H1 (cell line): ENCODE data around the gene SIPA1L3. TPM values are rescaled to one million over a fixed set of nuclear protein-coding genes. Genes with fewer than 3 reads are reported as not detected.
A peak's percentile ranks its signal among the peaks of the same experiment; 100 is the strongest.

ENCODE experiments used
- CTCF ChIA-PET: fragments of 300-600 bp; sonication (Branson Sonifier 250); formaldehyde crosslinking; loops from one replicate; lab custom pipeline; 2021; ENCODE audit not compliant: partially characterized antibody; lab: Charles Lee
- POLR2A ChIA-PET: fragments of 300-600 bp; sonication (Branson Sonifier 250); formaldehyde crosslinking; loops from one replicate; lab custom pipeline; 2021; ENCODE audit warnings: inconsistent platforms; ENCODE audit not compliant: partially characterized antibody; lab: Charles Lee
- DNase-seq, 2 experiments: peaks; one replicate each; pipeline versions ENCODE4 v3.0.0 to v3.0.0-alpha.2; 2010 to 2022; ENCODE audit warnings: low spot score in 2 of 2, low read depth in 1 of 2, mixed read lengths in 1 of 2
- FAIRE-seq: peaks from 2 replicates; lab custom pipeline; 2011; peaks lifted over from hg19 to GRCh38; lab: Jason Lieb, UNC
- H2AFZ ChIP-seq: 2 replicates; pipeline ENCODE4 v1.8.1; 2012; ENCODE audit warnings: low read length, inconsistent platforms
- H2AK5ac ChIP-seq: 2 replicates; pipeline ENCODE4 v1.6.1; 2013; ENCODE audit warnings: low read depth, low read length
- H2BK120ac ChIP-seq: replicated peaks from 2 replicates; pipeline ENCODE3; 2013; ENCODE audit warnings: low read depth, low read length, inconsistent platforms
- H2BK12ac ChIP-seq: 2 replicates; pipeline ENCODE4 v1.6.1; 2013; ENCODE audit warnings: low read depth, low read length
- H2BK15ac ChIP-seq: 2 replicates; pipeline ENCODE4 v1.6.1; 2013; ENCODE audit warnings: low read length
- H2BK20ac ChIP-seq: 2 replicates; pipeline ENCODE4 v1.6.1; 2013; ENCODE audit warnings: low read length
- H2BK5ac ChIP-seq: 2 replicates; pipeline ENCODE4 v1.6.1; 2013; ENCODE audit warnings: low read depth, low read length
- H3K14ac ChIP-seq: 2 replicates; pipeline ENCODE4 v1.6.1; 2013; ENCODE audit warnings: inconsistent platforms; ENCODE audit not compliant: insufficient read length
- H3K18ac ChIP-seq: 2 replicates; pipeline ENCODE4 v1.6.1; 2013; ENCODE audit warnings: low read length; ENCODE audit errors: extremely low read depth
- H3K23ac ChIP-seq: 2 replicates; pipeline ENCODE4 v1.6.1; 2013; ENCODE audit warnings: inconsistent platforms; ENCODE audit not compliant: insufficient read length
- H3K23me2 ChIP-seq: 2 replicates; pipeline ENCODE4 v1.6.1; 2013; ENCODE audit warnings: low read depth, low read length
- H3K27ac ChIP-seq: 2 replicates; pipeline ENCODE4 v1.6.1; 2011; ENCODE audit warnings: low read depth, low read length, inconsistent platforms
- H3K27me3 ChIP-seq, 4 experiments: replicated peaks in 1 of 4; 1 replicate in 1 of 4; 2 replicates in 3 of 4; pipeline versions ENCODE4 v1.6.1 to v1.8.1; 2011 to 2013; ENCODE audit warnings: low read length in 3 of 4, mild to moderate bottlenecking in 3 of 4, inconsistent platforms in 2 of 4, mixed read lengths in 2 of 4, moderate library complexity in 1 of 4; ENCODE audit not compliant: control insufficient read depth in 3 of 4, insufficient read depth in 3 of 4; ENCODE audit errors: extremely low read depth in 1 of 4
- H3K36me3 ChIP-seq, 4 experiments: 2 replicates each; pipeline versions ENCODE4 v1.6.1 to v1.8.1; 2011 to 2013; ENCODE audit warnings: mild to moderate bottlenecking in 4 of 4, low read length in 3 of 4, moderate library complexity in 2 of 4, control low read depth in 1 of 4, inconsistent platforms in 1 of 4; ENCODE audit not compliant: insufficient read depth in 4 of 4, control insufficient read depth in 2 of 4
- H3K4ac ChIP-seq: replicated peaks from 2 replicates; pipeline ENCODE3; 2013; ENCODE audit warnings: low read length, low read depth, mixed read lengths, inconsistent platforms; ENCODE audit not compliant: insufficient read length
- H3K4me1 ChIP-seq, 4 experiments: replicated peaks in 1 of 4; 1 replicate in 1 of 4; 2 replicates in 3 of 4; pipeline versions ENCODE4 v1.6.1 to v1.8.1; 2011 to 2013; ENCODE audit warnings: low read length in 3 of 4, inconsistent platforms in 2 of 4, mixed read lengths in 1 of 4; ENCODE audit not compliant: insufficient read depth in 4 of 4, control insufficient read depth in 3 of 4
- H3K4me2 ChIP-seq, 2 experiments: 2 replicates each; pipeline versions ENCODE4 v1.6.1 to v1.8.1; 2011 to 2013; ENCODE audit warnings: low read depth in 2 of 2, low read length in 2 of 2, control low read depth in 1 of 2, inconsistent platforms in 1 of 2, mild to moderate bottlenecking in 1 of 2; ENCODE audit not compliant: insufficient read depth in 1 of 2
- H3K4me3 ChIP-seq, 4 experiments: fragments of 200-600, 300-600 bp in 1 of 4; sonication (generic), shearing (Covaris generic), sonication (Bioruptor Twin) in 1 of 4; 2 replicates each; pipeline versions ENCODE4 v1.5.1 to v1.8.1; 2011 to 2016; ENCODE audit warnings: low read length in 4 of 4, low read depth in 3 of 4, control low read depth in 2 of 4, inconsistent platforms in 2 of 4, mild to moderate bottlenecking in 2 of 4, mixed read lengths in 1 of 4, moderate library complexity in 1 of 4; ENCODE audit not compliant: insufficient read depth in 2 of 4; ENCODE audit errors: extremely low read depth in 1 of 4
- H3K56ac ChIP-seq: replicated peaks from 2 replicates; pipeline ENCODE3; 2013; ENCODE audit warnings: low read depth, mild to moderate bottlenecking, mixed read lengths, low read length, inconsistent platforms; ENCODE audit not compliant: insufficient read length
- H3K79me1 ChIP-seq: 2 replicates; pipeline ENCODE4 v1.6.1; 2013; ENCODE audit warnings: low read depth, low read length, control low read depth
- H3K79me2 ChIP-seq, 2 experiments: 2 replicates each; pipeline versions ENCODE4 v1.6.1 to v1.8.1; 2012 to 2013; ENCODE audit warnings: low read length in 2 of 2, mild to moderate bottlenecking in 2 of 2, inconsistent platforms in 1 of 2; ENCODE audit not compliant: insufficient read depth in 2 of 2, control insufficient read depth in 1 of 2
- H3K9ac ChIP-seq, 4 experiments: replicated peaks in 1 of 4; 1 replicate in 1 of 4; 2 replicates in 3 of 4; pipeline versions ENCODE4 v1.6.1 to v1.8.1; 2011 to 2013; ENCODE audit warnings: low read depth in 3 of 4, low read length in 3 of 4, control low read depth in 2 of 4, mild to moderate bottlenecking in 2 of 4, moderate library complexity in 2 of 4, inconsistent platforms in 1 of 4; ENCODE audit errors: extremely low read depth in 1 of 4
- H3K9me3 ChIP-seq, 2 experiments: 2 replicates each; pipeline versions ENCODE4 v1.6.1 to v1.8.1; 2012 to 2013; ENCODE audit warnings: mild to moderate bottlenecking in 2 of 2, moderate library complexity in 2 of 2, control low read depth in 1 of 2, inconsistent platforms in 1 of 2, low read depth in 1 of 2, low read length in 1 of 2, mixed read lengths in 1 of 2; ENCODE audit not compliant: insufficient read depth in 2 of 2
- H4K20me1 ChIP-seq, 2 experiments: replicated peaks in 1 of 2; 2 replicates each; pipeline versions ENCODE3 to v1.8.1; 2011 to 2013; ENCODE audit warnings: inconsistent platforms in 2 of 2, low read length in 2 of 2, mild to moderate bottlenecking in 1 of 2; ENCODE audit not compliant: insufficient read depth in 2 of 2, control insufficient read depth in 1 of 2
- H4K5ac ChIP-seq: 2 replicates; pipeline ENCODE4 v1.6.1; 2013; ENCODE audit warnings: low read length, low read depth, mixed read lengths, inconsistent platforms; ENCODE audit not compliant: insufficient read length
- H4K8ac ChIP-seq: 2 replicates; pipeline ENCODE4 v1.8.0; 2013; ENCODE audit warnings: mild to moderate bottlenecking, moderate library complexity, low read length, inconsistent platforms; ENCODE audit not compliant: insufficient read depth; ENCODE audit errors: extremely low read depth
- H4K91ac ChIP-seq: replicated peaks from 2 replicates; pipeline ENCODE3; 2013; ENCODE audit warnings: low read length, mixed read lengths, inconsistent platforms; ENCODE audit not compliant: insufficient read length
- CHD1 ChIP-seq: IDR thresholded peaks from 2 replicates; pipeline ENCODE4 v1.6.1; 2012; ENCODE audit warnings: low read depth, low read length, improper control_type of control experiment
- KDM4A ChIP-seq: IDR thresholded peaks from one replicate; pipeline ENCODE4 v1.7.1; 2012; ENCODE audit warnings: low read depth, mild to moderate bottlenecking, moderate library complexity, low read length, inconsistent platforms; ENCODE audit not compliant: severe bottlenecking
- NRF1 ChIP-seq: IDR thresholded peaks from 2 replicates; pipeline ENCODE4 v1.6.1; 2011; ENCODE audit warnings: mild to moderate bottlenecking, low read depth, low read length, improper control_type of control experiment
- RBBP5 ChIP-seq: IDR thresholded peaks from 2 replicates; pipeline ENCODE4 v1.7.1; 2012; ENCODE audit warnings: low read depth, mild to moderate bottlenecking, inconsistent platforms, low read length, moderate library complexity, borderline replicate concordance
- SIRT6 ChIP-seq: IDR thresholded peaks from one replicate; pipeline ENCODE4 v1.7.1; 2012; ENCODE audit warnings: low read length, inconsistent platforms
- SIX5 ChIP-seq: IDR thresholded peaks from 2 replicates; pipeline ENCODE4 v1.6.1; 2011; ENCODE audit warnings: mild to moderate bottlenecking, low read depth, low read length
- SP2 ChIP-seq: IDR thresholded peaks from 2 replicates; pipeline ENCODE4 v1.6.1; 2012; ENCODE audit warnings: mild to moderate bottlenecking, low read length, inconsistent platforms
- TEAD4 ChIP-seq: IDR thresholded peaks from 2 replicates; pipeline ENCODE4 v1.6.1; 2012; ENCODE audit warnings: low read depth, low read length, inconsistent platforms, mixed read lengths
- WGBS, 2 experiments: shearing (Covaris generic) in 1 of 2; methylation state at CpG; one replicate each; pipeline versions ENCODE4 v1.1.6 to v1.1.7; 2013 to 2015; ENCODE audit warnings: low lambda C conversion rate in 2 of 2, mixed read lengths in 2 of 2, inconsistent platforms in 1 of 2, low coverage in 1 of 2, missing lambda C conversion rate in 1 of 2; ENCODE audit not compliant: insufficient replicate concordance in 2 of 2, insufficient coverage in 1 of 2, insufficient read length in 1 of 2; ENCODE audit errors: extremely low coverage in 1 of 2, missing lambda C conversion rate in 1 of 2; 5-methylcytosine and 5-hydroxymethylcytosine counted together
- polyA plus RNA-seq, 7 experiments: library from polyadenylated mRNA; depleted of rRNA in 3 of 7; stranded (reverse) in 5 of 7; unstranded in 2 of 7; fragments of >200 nt in 5 of 7; fragments of 200-250 nt in 2 of 7; gene quantifications; 1 replicate in 5 of 7; 2 replicates in 1 of 7; 4 replicates in 1 of 7; pipeline versions ENCODE4 v1.2.1 to v1.2.3, GENCODE V29; 2011 to 2013; ENCODE audit warnings: missing spikeins in 2 of 7, mixed read lengths in 2 of 7
- total RNA-seq: library from RNA; stranded (reverse); fragmentation: NEBNext Ultra II Directional; extraction: Animal tissue kit (Norgen Biotek cat#: 25700); gene quantifications from 2 replicates; pipeline ENCODE4 v1.2.1, GENCODE V29; 2021
- TF ChIP-seq, protein P1 (sequence below): IDR thresholded peaks from 2 replicates; pipeline ENCODE4 v1.6.1; 2012; ENCODE audit warnings: low read length, inconsistent platforms

Gene SIPA1L3
- total and polyA plus RNA-seq, 2 of the 8 experiments (the other 6 are each of a cell fraction or from before 2014, with no cell fraction given): 15.0 to 54.9 TPM

DNA sequence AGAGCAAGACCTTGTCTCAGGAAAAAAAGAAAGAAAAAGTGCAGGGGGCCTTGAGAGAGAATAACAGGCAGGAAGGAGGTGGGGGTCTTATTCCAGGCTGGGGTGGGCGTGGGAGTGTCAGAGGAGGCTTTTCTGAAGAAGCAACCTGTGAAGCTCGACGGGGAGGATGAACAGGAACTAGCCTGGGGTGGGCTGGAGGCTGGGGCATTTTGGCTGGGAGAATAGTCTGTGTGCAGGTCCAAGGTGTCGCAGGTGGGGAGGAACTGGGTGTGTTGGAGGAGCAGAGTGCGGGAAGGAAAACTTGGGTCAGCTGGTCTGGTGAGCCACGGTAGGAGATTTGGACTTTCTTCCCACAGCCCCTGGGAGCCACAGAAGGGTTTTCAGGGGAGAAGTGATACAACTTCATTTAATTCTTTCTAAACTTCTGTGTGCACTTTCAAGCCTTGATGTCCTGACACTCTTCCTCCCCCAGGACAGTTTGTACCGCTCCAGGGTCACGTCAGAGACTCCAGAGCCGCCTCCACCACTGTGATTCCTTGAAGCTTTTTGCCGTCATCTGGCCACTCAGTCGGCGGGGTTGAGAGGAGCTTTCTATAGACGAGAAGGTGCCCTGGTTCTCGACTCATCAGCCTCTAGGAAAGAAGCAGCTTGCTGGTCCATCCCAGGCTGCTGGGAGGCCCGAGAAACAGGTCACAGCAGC, 138.7 kb downstream of the SIPA1L3 start:
- Histone ChIP-seq H2BK5ac (no peak overlapping the region), H3K79me2 (peaks cover 0 to 25% of the 10 kb centered on the region in 2 experiments; a peak in 1 of 4 replicates), H3K18ac (peak overlapping the region; percentile 19), H2BK120ac (no peak overlapping the region), H4K91ac (no peak overlapping the region), H4K5ac (no peak overlapping the region), H3K9me3 (no peaks in the 10 kb centered on the region), H3K14ac (no peak overlapping the region), H3K4me2 (no peak overlapping the region), H3K9ac (no peak overlapping the region), H3K56ac (no peak overlapping the region), H3K36me3 (no peaks in the 10 kb centered on the region), H3K4me1 (peaks cover 14 to 34% (median 30%) of the 10 kb centered on the region in 4 experiments), H4K8ac (no peak overlapping the region), H4K20me1 (peaks cover 3 to 11% of the 10 kb centered on the region in 2 experiments), H3K27me3 (no peaks in the 10 kb centered on the region), H3K23ac (no peak overlapping the region), H3K27ac (no peak overlapping the region), H2AFZ (no peak overlapping the region), H2BK15ac (no peak overlapping the region), H2BK12ac (0 out of 2 replicates have a peak overlapping the region, but pooled peaks have one; percentile 17), H3K4ac (no peak overlapping the region), H3K23me2 (no peaks in the 10 kb centered on the region), H2AK5ac (no peak overlapping the region), H2BK20ac (no peak overlapping the region), H3K4me3 (no peak overlapping the region), H3K79me1 (peaks cover 9% of the 10 kb centered on the region)
- no peak for TF ChIP-seq SIX5
- TF ChIP-seq SIRT6: no peak
- no peak for TF ChIP-seq RBBP5
- no peak for TF ChIP-seq CHD1
- TF ChIP-seq, protein P1, sequence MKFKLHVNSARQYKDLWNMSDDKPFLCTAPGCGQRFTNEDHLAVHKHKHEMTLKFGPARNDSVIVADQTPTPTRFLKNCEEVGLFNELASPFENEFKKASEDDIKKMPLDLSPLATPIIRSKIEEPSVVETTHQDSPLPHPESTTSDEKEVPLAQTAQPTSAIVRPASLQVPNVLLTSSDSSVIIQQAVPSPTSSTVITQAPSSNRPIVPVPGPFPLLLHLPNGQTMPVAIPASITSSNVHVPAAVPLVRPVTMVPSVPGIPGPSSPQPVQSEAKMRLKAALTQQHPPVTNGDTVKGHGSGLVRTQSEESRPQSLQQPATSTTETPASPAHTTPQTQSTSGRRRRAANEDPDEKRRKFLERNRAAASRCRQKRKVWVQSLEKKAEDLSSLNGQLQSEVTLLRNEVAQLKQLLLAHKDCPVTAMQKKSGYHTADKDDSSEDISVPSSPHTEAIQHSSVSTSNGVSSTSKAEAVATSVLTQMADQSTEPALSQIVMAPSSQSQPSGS: no peak
- no peak for TF ChIP-seq NRF1
- no peak for TF ChIP-seq KDM4A
- no peak for TF ChIP-seq TEAD4
- TF ChIP-seq SP2: no peak
- DNase-seq: no peak
- no peak for FAIRE-seq
- ChIA-PET CTCF (interaction anchor here (0.6 to 2.3 kb wide), 13 partner anchors 9 to 143 kb away, joined by 3 to 11 read pairs (median 4); partner anchors contain the start of gene WDR87), POLR2A (interaction anchor here (1.6 kb wide), 1 partner anchor 140 kb away, joined by 6 read pairs; the partner anchor contains the start of genes SIPA1L3 and WDR87)
- 83% methylated on average over 15 of the region's 15 CpGs; no CpG with 5 or more reads in 1 of the 2 experiments for WGBS, 2 experiments
